Measurements from ENCODE around the gene SMAP1. TPM values are rescaled to one million over a fixed set of nuclear protein-coding genes. Genes with fewer than 3 reads are reported as not detected.

Gene SMAP1
- total RNA-seq, 2 donors from 2014 or later, result 36.6 to 49.4 TPM

DNA sequence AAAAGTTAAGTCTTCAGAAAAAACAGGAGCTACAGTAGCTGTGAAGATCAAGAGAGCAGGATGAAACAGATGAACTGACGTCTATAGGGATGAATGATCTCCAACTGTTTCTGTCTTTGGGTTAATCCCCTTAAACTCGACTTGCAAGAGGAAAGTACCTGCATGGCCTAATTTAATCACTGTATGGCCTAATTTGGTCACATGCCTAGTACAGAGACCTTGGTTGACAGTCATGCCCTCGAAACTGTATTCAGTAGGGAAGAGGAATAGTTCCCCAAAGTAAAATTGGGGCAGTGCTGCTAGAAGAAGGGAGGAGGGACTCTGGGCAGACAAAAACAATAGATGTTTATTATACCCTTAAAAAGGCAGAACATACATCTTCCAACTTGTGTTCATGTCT, 10.0 kb upstream of the SMAP1 start:
- H3K36me3 Mint-ChIP-seq (ENCODE audit: low read depth), result no peaks in the 10 kb centered on the region
- no peaks in the 10 kb centered on the region for H3K27me3 Mint-ChIP-seq (ENCODE audit: insufficient read depth)
- TF ChIP-seq, protein P1, sequence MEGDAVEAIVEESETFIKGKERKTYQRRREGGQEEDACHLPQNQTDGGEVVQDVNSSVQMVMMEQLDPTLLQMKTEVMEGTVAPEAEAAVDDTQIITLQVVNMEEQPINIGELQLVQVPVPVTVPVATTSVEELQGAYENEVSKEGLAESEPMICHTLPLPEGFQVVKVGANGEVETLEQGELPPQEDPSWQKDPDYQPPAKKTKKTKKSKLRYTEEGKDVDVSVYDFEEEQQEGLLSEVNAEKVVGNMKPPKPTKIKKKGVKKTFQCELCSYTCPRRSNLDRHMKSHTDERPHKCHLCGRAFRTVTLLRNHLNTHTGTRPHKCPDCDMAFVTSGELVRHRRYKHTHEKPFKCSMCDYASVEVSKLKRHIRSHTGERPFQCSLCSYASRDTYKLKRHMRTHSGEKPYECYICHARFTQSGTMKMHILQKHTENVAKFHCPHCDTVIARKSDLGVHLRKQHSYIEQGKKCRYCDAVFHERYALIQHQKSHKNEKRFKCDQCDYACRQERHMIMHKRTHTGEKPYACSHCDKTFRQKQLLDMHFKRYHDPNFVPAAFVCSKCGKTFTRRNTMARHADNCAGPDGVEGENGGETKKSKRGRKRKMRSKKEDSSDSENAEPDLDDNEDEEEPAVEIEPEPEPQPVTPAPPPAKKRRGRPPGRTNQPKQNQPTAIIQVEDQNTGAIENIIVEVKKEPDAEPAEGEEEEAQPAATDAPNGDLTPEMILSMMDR (conservative IDR thresholded peaks at IDR 0.05), result no peak
- H3K27ac Mint-ChIP-seq, result no peak overlapping the region
- H3K9me3 Mint-ChIP-seq, result no peaks in the 10 kb centered on the region
- H3K4me1 Mint-ChIP-seq, result peaks cover 4% of the 10 kb centered on the region
- 67 to 75% methylated on average over 2 to 3 of the region's 3 CpGs for WGBS, 2 experiments (ENCODE audit: insufficient coverage in 1 of 2, insufficient read length in 1 of 2)
- no peaks in the 10 kb centered on the region for H3K9me3 ChIP-seq (ENCODE audit: control insufficient read depth, low read length)
- H3K9ac ChIP-seq (ENCODE audit: extremely low read depth, low read length, poor library complexity, severe bottlenecking), result no peak overlapping the region
- no peak overlapping the region for H3K27ac ChIP-seq (ENCODE audit: low read depth, low read length)
- no peaks in the 10 kb centered on the region for H3K4me1 ChIP-seq (ENCODE audit: control insufficient read depth, insufficient read depth, low read length)
- no peak for DNase-seq
- no peak overlapping the region for H3K4me3 Mint-ChIP-seq
- no peaks in the 10 kb centered on the region for H3K27me3 ChIP-seq (ENCODE audit: control insufficient read depth, insufficient read depth, low read length, poor library complexity, severe bottlenecking)
- H3K36me3 ChIP-seq (ENCODE audit: control insufficient read depth, insufficient read depth, low read length), result no peaks in the 10 kb centered on the region
- no peak overlapping the region for H3K4me3 ChIP-seq (ENCODE audit: low read length)

DNA sequence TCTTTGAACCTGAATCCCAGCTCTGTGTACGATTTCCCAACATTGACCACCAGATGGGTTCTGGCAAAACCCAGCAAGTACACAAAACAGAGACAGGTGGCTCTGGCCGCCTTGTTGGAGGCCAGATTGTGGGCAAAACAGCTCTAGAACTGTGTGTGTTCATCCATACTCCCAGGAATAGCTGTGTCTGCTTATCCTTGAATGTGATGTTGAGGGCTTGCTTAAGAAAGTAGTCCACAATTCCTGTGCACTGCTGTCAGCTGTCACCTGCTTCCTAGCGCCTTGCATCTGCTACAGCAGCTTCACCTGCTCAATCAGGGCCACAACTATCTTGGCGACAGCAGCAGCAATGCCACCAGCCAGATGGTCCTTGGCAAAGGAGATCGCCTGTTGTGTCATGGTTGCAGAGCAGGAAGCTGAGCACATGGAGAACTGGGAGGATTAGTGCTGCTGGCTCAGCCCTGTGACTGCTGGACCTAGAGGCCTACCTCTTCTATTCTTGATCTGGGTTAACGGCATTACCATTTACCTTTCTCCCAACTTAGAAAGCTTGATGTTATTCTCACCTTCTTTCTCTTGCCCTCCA, 3.7 kb upstream of the SMAP1 start:
- Histone ChIP-seq H3K36me3 (ENCODE audit: control insufficient read depth, insufficient read depth, low read length) (no peaks in the 10 kb centered on the region), H3K27me3 (ENCODE audit: control insufficient read depth, insufficient read depth, low read length, poor library complexity, severe bottlenecking) (no peaks in the 10 kb centered on the region), H3K27ac (ENCODE audit: low read depth, low read length) (no peak overlapping the region), H3K9me3 (ENCODE audit: control insufficient read depth, low read length) (no peaks in the 10 kb centered on the region), H3K4me1 (ENCODE audit: control insufficient read depth, insufficient read depth, low read length) (peaks cover 3% of the 10 kb centered on the region), H3K4me3 (ENCODE audit: low read length) (no peak overlapping the region), H3K9ac (ENCODE audit: extremely low read depth, low read length, poor library complexity, severe bottlenecking) (no peak overlapping the region)
- 93 to 94% methylated on average over 5 to 6 of the region's 6 CpGs for WGBS, 2 experiments (ENCODE audit: insufficient coverage in 1 of 2, insufficient read length in 1 of 2)
- TF ChIP-seq, protein P1 (conservative IDR thresholded peaks at IDR 0.05), result no peak
- DNase-seq, result no peak
- Mint-ChIP-seq H3K27me3 (ENCODE audit: insufficient read depth) (no peaks in the 10 kb centered on the region), H3K4me1 (peaks cover 18% of the 10 kb centered on the region), H3K27ac (no peak overlapping the region), H3K36me3 (ENCODE audit: low read depth) (no peaks in the 10 kb centered on the region), H3K9me3 (no peaks in the 10 kb centered on the region), H3K4me3 (no peak overlapping the region)

DNA sequence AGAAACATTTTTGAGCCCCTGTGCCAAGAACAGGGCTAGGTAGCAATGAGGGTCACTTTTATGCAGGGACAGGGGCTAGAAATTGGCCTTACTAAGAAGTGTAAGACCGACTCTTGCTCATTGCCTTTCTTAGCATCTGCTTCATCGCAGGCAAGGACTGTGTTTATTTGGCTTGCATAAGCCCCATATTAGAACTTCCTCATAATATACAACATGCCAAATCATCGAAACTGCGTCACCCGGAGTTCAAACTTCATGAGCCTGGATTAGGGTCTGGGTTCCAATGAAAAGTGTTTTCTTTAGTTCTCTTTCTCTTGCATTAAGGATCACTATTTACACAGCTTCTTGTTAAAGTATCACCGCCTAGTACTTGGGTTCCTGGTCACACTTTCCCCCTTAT, 977 bp upstream of the SMAP1 start:
- H3K4me3 ChIP-seq (ENCODE audit: low read length), result peak overlapping the region; percentile 83
- WGBS, 2 experiments (ENCODE audit: insufficient coverage in 1 of 2, insufficient read length in 1 of 2), result 93 to 95% methylated on average over 6 of the region's 6 CpGs
- TF ChIP-seq, protein P1 (conservative IDR thresholded peaks at IDR 0.05), result no peak
- H3K4me1 Mint-ChIP-seq, result peaks cover 34% of the 10 kb centered on the region
- no peak overlapping the region for H3K27ac ChIP-seq (ENCODE audit: low read depth, low read length)
- H3K9me3 Mint-ChIP-seq, result no peaks in the 10 kb centered on the region
- no peak overlapping the region for H3K4me3 Mint-ChIP-seq
- no peak overlapping the region for H3K27ac Mint-ChIP-seq
- no peaks in the 10 kb centered on the region for H3K27me3 ChIP-seq (ENCODE audit: control insufficient read depth, insufficient read depth, low read length, poor library complexity, severe bottlenecking)
- H3K27me3 Mint-ChIP-seq (ENCODE audit: insufficient read depth), result no peaks in the 10 kb centered on the region
- H3K4me1 ChIP-seq (ENCODE audit: control insufficient read depth, insufficient read depth, low read length), result peaks cover 3% of the 10 kb centered on the region
- H3K9ac ChIP-seq (ENCODE audit: extremely low read depth, low read length, poor library complexity, severe bottlenecking), result no peak overlapping the region
- H3K36me3 ChIP-seq (ENCODE audit: control insufficient read depth, insufficient read depth, low read length), result peaks cover 5% of the 10 kb centered on the region
- H3K36me3 Mint-ChIP-seq (ENCODE audit: low read depth), result no peaks in the 10 kb centered on the region
- DNase-seq, result no peak
- H3K9me3 ChIP-seq (ENCODE audit: control insufficient read depth, low read length), result no peaks in the 10 kb centered on the region

Data from endodermal cell (in vitro differentiated cells).